CD4-positive, alpha-beta T cell (primary cell): ENCODE measurements around the gene FARP1. TPM values are rescaled to one million over a fixed set of nuclear protein-coding genes. Genes with fewer than 3 reads are reported as not detected.

Experiments
- ATAC-seq: fragments of 200-7000 bp; cut with Tn5 transposase; one replicate; pipeline ENCODE4 v1.10.0; 2022; ENCODE audit warnings: mild to moderate bottlenecking; ENCODE audit not compliant: poor library complexity
- CTCF ChIA-PET: fragments of 350-600 bp; sonication (Branson Sonifier 250); formaldehyde crosslinking; loops from one replicate; lab custom pipeline; 2021; ENCODE audit warnings: antibody characterized with exemption, inconsistent platforms; lab: Charles Lee
- POLR2A ChIA-PET: fragments of 350-600 bp; sonication (Branson Sonifier 250); formaldehyde crosslinking; loops from one replicate; lab custom pipeline; 2021; ENCODE audit warnings: antibody characterized with exemption, inconsistent platforms; lab: Charles Lee
- DNase-seq, 14 experiments: peaks; one replicate each; pipeline ENCODE4 v3.0.0-alpha.2; 2013 to 2020; ENCODE audit warnings: mixed read lengths in 2 of 14
- H3K27ac ChIP-seq, 2 donors: one replicate each; pipeline versions ENCODE4 v1.5.1 to v1.7.0; 2013; ENCODE audit warnings: low read length in 2 of 2, low read depth in 1 of 2, mild to moderate bottlenecking in 1 of 2
- H3K27me3 ChIP-seq, 2 experiments: 1 replicate in 1 of 2; 2 replicates in 1 of 2; pipeline versions ENCODE4 v1.6.1 to v1.7.0; 2013; ENCODE audit warnings: low read length in 2 of 2, control low read depth in 1 of 2, mild to moderate bottlenecking in 1 of 2, moderate library complexity in 1 of 2; ENCODE audit not compliant: insufficient read depth in 2 of 2, control insufficient read depth in 1 of 2
- H3K36me3 ChIP-seq: one replicate; pipeline ENCODE4 v1.6.1; 2013; ENCODE audit warnings: low read length, control low read depth; ENCODE audit not compliant: insufficient read depth
- H3K4me1 ChIP-seq: one replicate; pipeline ENCODE4 v1.6.1; 2013; ENCODE audit warnings: low read length, control low read depth; ENCODE audit not compliant: insufficient read depth
- H3K4me3 ChIP-seq: one replicate; pipeline ENCODE4 v1.5.1; 2013; ENCODE audit warnings: mild to moderate bottlenecking, low read length, moderate library complexity
- H3K9me3 ChIP-seq, 2 experiments: 1 replicate in 1 of 2; 2 replicates in 1 of 2; pipeline versions ENCODE4 v1.6.1 to v1.7.0; 2013; ENCODE audit warnings: low read length in 2 of 2, mild to moderate bottlenecking in 2 of 2, control low read depth in 1 of 2, moderate library complexity in 1 of 2; ENCODE audit not compliant: control insufficient read depth in 1 of 2, insufficient read depth in 1 of 2
- H3K27ac Mint-ChIP-seq: one replicate; pipeline ENCODE4 v1.8.0; 2020; ENCODE audit warnings: mixed read lengths
- H3K27me3 Mint-ChIP-seq: one replicate; pipeline ENCODE4 v1.8.0; 2021; ENCODE audit warnings: mixed read lengths
- H3K36me3 Mint-ChIP-seq: one replicate; pipeline ENCODE4 v1.8.0; 2021; ENCODE audit warnings: low read depth, mixed read lengths
- H3K4me1 Mint-ChIP-seq: one replicate; pipeline ENCODE4 v1.8.0; 2021; ENCODE audit warnings: low read depth, mixed read lengths
- H3K4me3 Mint-ChIP-seq: one replicate; pipeline ENCODE4 v1.8.0; 2020; ENCODE audit warnings: mild to moderate bottlenecking, mixed read lengths
- H3K9me3 Mint-ChIP-seq: one replicate; pipeline ENCODE4 v1.8.0; 2020; ENCODE audit warnings: mixed read lengths
- CTCF ChIP-seq: fragments of 200-600 bp; IDR thresholded peaks from one replicate; pipeline ENCODE4 v1.8.0; 2022; ENCODE audit warnings: antibody characterized with exemption, mild to moderate bottlenecking
- intact Hi-C, 2 experiments: fragments of 100-400 bp; cut with DNase I in 1 of 2; cut with micrococcal nuclease in 1 of 2; formaldehyde crosslinking; loops; one replicate each; pipeline versions ENCODE4 v1.15.1 to v1.9.0; 2023 to 2025; cut with DNase I, micrococcal nuclease
- total RNA-seq, 174 experiments: library from RNA in 2 of 174; stranded (reverse) in 2 of 174; gene quantifications; one replicate each; pipeline ENCODE4 v1.2.3 and lab custom pipeline; 2021 to 2026

Gene FARP1
- total RNA-seq, 2 experiments from 2014 or later, result 0.30 TPM; not detected in 1

GRCh38 chr13:98325724-98326123 lies 182.8 kb downstream of the FARP1 start:
- Mint-ChIP-seq H3K27me3 (peaks cover 6% of the 10 kb centered on the region), H3K4me3 (no peak overlapping the region), H3K9me3 (no peaks in the 10 kb centered on the region), H3K4me1 (no peaks in the 10 kb centered on the region), H3K36me3 (no peaks in the 10 kb centered on the region), H3K27ac (no peak overlapping the region)
- H3K4me1 ChIP-seq, result no peaks in the 10 kb centered on the region
- no peak overlapping the region for H3K4me3 ChIP-seq
- no peaks in the 10 kb centered on the region for H3K9me3 ChIP-seq
- ChIA-PET CTCF (no interaction called here), POLR2A (no interaction called here)
- H3K27ac ChIP-seq, result no peak overlapping the region
- intact Hi-C loops, result no loop called here
- H3K27me3 ChIP-seq, result peaks cover 0 to 4% of the 10 kb centered on the region in 2 experiments
- DNase-seq (no peak), ATAC-seq (no peak)
- no peak for TF ChIP-seq CTCF
- H3K36me3 ChIP-seq, result no peaks in the 10 kb centered on the region

- H3K36me3 ChIP-seq, result no peaks in the 10 kb centered on the region
- no peaks in the 10 kb centered on the region for H3K4me1 ChIP-seq
- ChIA-PET POLR2A (no interaction called here), CTCF (no interaction called here)
- ATAC-seq (no peak), DNase-seq (no peak)
- H3K27ac Mint-ChIP-seq, result no peak overlapping the region
- H3K9me3 Mint-ChIP-seq, result no peaks in the 10 kb centered on the region
- peaks cover 5% of the 10 kb centered on the region for H3K27me3 Mint-ChIP-seq
- no peak overlapping the region for H3K4me3 ChIP-seq
- H3K4me1 Mint-ChIP-seq, result no peaks in the 10 kb centered on the region
- H3K36me3 Mint-ChIP-seq, result no peaks in the 10 kb centered on the region
- H3K9me3 ChIP-seq, result no peaks in the 10 kb centered on the region
- no peak overlapping the region for H3K4me3 Mint-ChIP-seq
- no peak overlapping the region for H3K27ac ChIP-seq
- intact Hi-C loops, result no loop called here
- peaks cover 0 to 4% of the 10 kb centered on the region in 2 experiments for H3K27me3 ChIP-seq
- no peak for TF ChIP-seq CTCF
Observed at GRCh38 chr13:98326291-98326690, 183.4 kb downstream of the FARP1 start.

- Mint-ChIP-seq H3K27me3 (peaks cover 17% of the 10 kb centered on the region), H3K4me3 (no peak overlapping the region), H3K4me1 (no peaks in the 10 kb centered on the region), H3K36me3 (no peaks in the 10 kb centered on the region), H3K27ac (no peak overlapping the region), H3K9me3 (no peaks in the 10 kb centered on the region)
- DNase-seq (no peak), ATAC-seq (no peak)
- no peaks in the 10 kb centered on the region for H3K4me1 ChIP-seq
- H3K9me3 ChIP-seq, result no peaks in the 10 kb centered on the region
- intact Hi-C loops, result no loop called here
- no peak for TF ChIP-seq CTCF
- no peak overlapping the region for H3K27ac ChIP-seq
- H3K4me3 ChIP-seq, result no peak overlapping the region
- ChIA-PET CTCF (no interaction called here), POLR2A (no interaction called here)
- H3K27me3 ChIP-seq, result peaks cover 0 to 4% of the 10 kb centered on the region in 2 experiments
- H3K36me3 ChIP-seq, result no peaks in the 10 kb centered on the region
Observed at GRCh38 chr13:98327371-98328270, 184.7 kb downstream of the FARP1 start.
